GM12878 (cell line): ENCODE data around the gene HIVEP2. TPM values are rescaled to one million over a fixed set of nuclear protein-coding genes. Genes with fewer than 3 reads are reported as not detected.

Source experiments
- ASH2L ChIP-seq: fragments of 300-600, 200-600 bp; sonication (generic); IDR thresholded peaks from 2 replicates; pipeline ENCODE4 v1.6.1; 2017; ENCODE audit warnings: low read depth, mild to moderate bottlenecking, borderline replicate concordance
- ATF7 ChIP-seq: fragments of 450-650 bp; IDR thresholded peaks from 2 replicates; pipeline ENCODE4 v1.6.1; 2016; ENCODE audit warnings: low read depth, mild to moderate bottlenecking
- BMI1 ChIP-seq: fragments of 450-650 bp; IDR thresholded peaks from 2 replicates; pipeline ENCODE4 v1.6.1; 2016; ENCODE audit warnings: mild to moderate bottlenecking, moderate library complexity, borderline replicate concordance
- CHD2 ChIP-seq: IDR thresholded peaks from 2 replicates; pipeline ENCODE4 v1.6.1; 2011; ENCODE audit warnings: low read depth, low read length, improper control_type of control experiment, borderline replicate concordance
- FOXM1 ChIP-seq: IDR thresholded peaks from 2 replicates; pipeline ENCODE4 v1.6.1; 2012; ENCODE audit warnings: low read depth, mild to moderate bottlenecking, inconsistent platforms, low read length, moderate library complexity
- HDAC2 ChIP-seq: fragments of 200-600 bp; sonication (generic); IDR thresholded peaks from 2 replicates; pipeline ENCODE4 v1.6.1; 2017
- HDAC6 ChIP-seq: fragments of 200-600 bp; sonication (generic); IDR thresholded peaks from one replicate; pipeline ENCODE4 v1.8.0; 2017; ENCODE audit warnings: antibody characterized with exemption; ENCODE audit not compliant: unreplicated experiment
- HDGF ChIP-seq: fragments of 450-650 bp; IDR thresholded peaks from 2 replicates; pipeline ENCODE4 v1.6.1; 2016; ENCODE audit warnings: antibody characterized with exemption
- JUNB ChIP-seq: IDR thresholded peaks from 2 replicates; pipeline ENCODE4 v1.6.1; 2016; ENCODE audit warnings: antibody characterized with exemption, mild to moderate bottlenecking
- LARP7 ChIP-seq: fragments of 450-650 bp; IDR thresholded peaks from 2 replicates; pipeline ENCODE4 v1.6.1; 2017; ENCODE audit warnings: mild to moderate bottlenecking
- MTA2 ChIP-seq: fragments of 450-650 bp; IDR thresholded peaks from 2 replicates; pipeline ENCODE4 v1.6.1; 2016; ENCODE audit warnings: low read depth, mild to moderate bottlenecking, moderate library complexity
- MXI1 ChIP-seq: fragments of 150-350 bp; IDR thresholded peaks from 2 replicates; pipeline ENCODE4 v1.6.1; 2011; ENCODE audit warnings: low read depth, mild to moderate bottlenecking, inconsistent platforms, low read length, improper control_type of control experiment
- MYC ChIP-seq: IDR thresholded peaks from 2 replicates; pipeline ENCODE4 v1.6.1; 2011; ENCODE audit warnings: mild to moderate bottlenecking, low read length, moderate library complexity, inconsistent platforms; ENCODE audit not compliant: insufficient read depth, insufficient replicate concordance, insufficient read length, severe bottlenecking
- NBN ChIP-seq: fragments of 450-650 bp; IDR thresholded peaks from 2 replicates; pipeline ENCODE4 v1.6.1; 2016
- NFXL1 ChIP-seq: fragments of 450-650 bp; IDR thresholded peaks from 2 replicates; pipeline ENCODE4 v1.6.1; 2017; ENCODE audit warnings: antibody characterized with exemption, mild to moderate bottlenecking, borderline replicate concordance
- RUNX3 ChIP-seq: IDR thresholded peaks from 2 replicates; pipeline ENCODE4 v1.6.1; 2012; ENCODE audit warnings: low read length, inconsistent platforms
- TCF3 ChIP-seq: IDR thresholded peaks from 2 replicates; pipeline ENCODE4 v1.6.1; 2012; ENCODE audit warnings: low read depth, mild to moderate bottlenecking, low read length, borderline replicate concordance; ENCODE audit not compliant: insufficient read depth
- ZNF217 ChIP-seq: fragments of 450-650 bp; IDR thresholded peaks from 2 replicates; pipeline ENCODE4 v1.6.1; 2017; ENCODE audit warnings: antibody characterized with exemption, mild to moderate bottlenecking
- ZNF24 ChIP-seq: fragments of 450-650 bp; IDR thresholded peaks from 2 replicates; pipeline ENCODE4 v1.6.1; 2017; ENCODE audit warnings: antibody characterized with exemption, mild to moderate bottlenecking
- ZNF592 ChIP-seq: fragments of 450-650 bp; IDR thresholded peaks from 2 replicates; pipeline ENCODE4 v1.6.1; 2017; ENCODE audit warnings: mild to moderate bottlenecking, moderate library complexity
- ZZZ3 ChIP-seq: IDR thresholded peaks from 2 replicates; pipeline ENCODE4 v1.6.1; 2011; ENCODE audit warnings: low read depth; ENCODE audit not compliant: control insufficient read depth, insufficient read length
- polyA plus RNA-seq, 11 experiments: library from polyadenylated mRNA; depleted of rRNA in 4 of 11; unstranded in 6 of 11; stranded (reverse) in 5 of 11; fragments of >200 nt; fragmentation: Nextera tagmentation in 4 of 11; fragmentation: Illumina TruSeq in 1 of 11; extraction: Ambion mirVana in 4 of 11; extraction: Trizol in 1 of 11; gene quantifications; 1 replicate in 1 of 11; 2 replicates in 10 of 11; pipeline versions ENCODE4 v1.2.1 to v1.2.3, GENCODE V29; 2011 to 2016; ENCODE audit warnings: inconsistent platforms in 2 of 11, missing spikeins in 2 of 11, low read depth in 1 of 11
- total RNA-seq, 4 experiments: library from RNA; depleted of rRNA in 3 of 4; stranded (reverse); fragments of >200 nt in 3 of 4; fragmentation: Illumina TruSeq in 1 of 4; extraction: Trizol in 1 of 4; gene quantifications; 2 replicates each; pipeline versions ENCODE4 v1.2.1 to v1.2.3, GENCODE V29; 2013 to 2021
- TF ChIP-seq, protein P1 (sequence below): fragments of 450-650 bp; IDR thresholded peaks from 2 replicates; pipeline ENCODE4 v1.6.1; 2016; ENCODE audit warnings: mild to moderate bottlenecking
- TF ChIP-seq, protein P2 (sequence below): IDR thresholded peaks from 2 replicates; pipeline ENCODE4 v1.6.1; 2012; ENCODE audit warnings: low read depth, low read length, improper control_type of control experiment
- TF ChIP-seq, protein P3 (sequence below): fragments of 150-350 bp; IDR thresholded peaks from 2 replicates; pipeline ENCODE4 v1.6.1; 2014; ENCODE audit warnings: mild to moderate bottlenecking, low read depth, low read length
- TF ChIP-seq, protein P4 (sequence below): IDR thresholded peaks from 2 replicates; pipeline ENCODE4 v1.6.1; 2012; ENCODE audit warnings: low read depth, low read length, improper control_type of control experiment

The HIVEP2 gene
- total and polyA plus RNA-seq, 10 of the 15 experiments (the other 5 are each of a cell fraction or from before 2014, with no cell fraction given), result 1.2 to 15.7 (median 10.2) TPM

DNA sequence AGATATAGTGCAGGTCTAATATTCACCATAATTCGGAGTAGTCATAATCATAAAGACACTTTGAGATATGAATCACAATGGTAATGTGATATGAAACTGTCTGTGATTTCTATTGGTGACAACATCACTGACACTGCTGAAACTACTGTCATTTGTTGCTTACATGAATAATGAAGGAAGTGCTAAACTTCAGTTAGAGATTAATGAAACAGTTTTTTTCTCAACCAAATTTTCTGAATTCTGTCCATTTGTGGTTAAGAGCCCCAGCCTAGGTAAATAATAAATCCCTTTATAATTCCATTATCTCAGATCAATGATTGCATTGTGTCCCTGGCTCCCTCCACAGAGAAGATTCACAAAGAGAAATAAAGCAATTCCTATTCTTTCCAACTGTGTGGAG lies 122.6 kb downstream of the HIVEP2 start (continued):
- TF ChIP-seq ZNF592 (no peak; the same call in none of the 2 replicates), JUNB (peak; percentile 98), MTA2 (peak; percentile 97), TCF3 (no peak), FOXM1 (0 out of 2 replicates have a peak, but pooled peaks have one; percentile 54), LARP7 (no peak), BMI1 (peak; percentile 71; the same call in 1 of the 2 replicates), ZNF217 (0 out of 2 replicates have a peak, but pooled peaks have one; percentile 57), CHD2 (0 out of 2 replicates have a peak, but pooled peaks have one; percentile 28), ASH2L (no peak), MYC (no peak), ZZZ3 (no peak), HDAC6 (no peak), HDGF (no peak), ZNF24 (peak; percentile 86), ATF7 (peak; percentile 95), HDAC2 (no peak), NFXL1 (no peak), MXI1 (peak; percentile 65; the same call in 1 of the 2 replicates), NBN (no peak), RUNX3 (peak; percentile 72)
- TF ChIP-seq, protein P1, sequence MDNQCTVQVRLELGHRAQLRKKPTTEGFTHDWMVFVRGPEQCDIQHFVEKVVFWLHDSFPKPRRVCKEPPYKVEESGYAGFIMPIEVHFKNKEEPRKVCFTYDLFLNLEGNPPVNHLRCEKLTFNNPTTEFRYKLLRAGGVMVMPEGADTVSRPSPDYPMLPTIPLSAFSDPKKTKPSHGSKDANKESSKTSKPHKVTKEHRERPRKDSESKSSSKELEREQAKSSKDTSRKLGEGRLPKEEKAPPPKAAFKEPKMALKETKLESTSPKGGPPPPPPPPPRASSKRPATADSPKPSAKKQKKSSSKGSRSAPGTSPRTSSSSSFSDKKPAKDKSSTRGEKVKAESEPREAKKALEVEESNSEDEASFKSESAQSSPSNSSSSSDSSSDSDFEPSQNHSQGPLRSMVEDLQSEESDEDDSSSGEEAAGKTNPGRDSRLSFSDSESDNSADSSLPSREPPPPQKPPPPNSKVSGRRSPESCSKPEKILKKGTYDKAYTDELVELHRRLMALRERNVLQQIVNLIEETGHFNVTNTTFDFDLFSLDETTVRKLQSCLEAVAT, result no peak
- TF ChIP-seq, protein P2, sequence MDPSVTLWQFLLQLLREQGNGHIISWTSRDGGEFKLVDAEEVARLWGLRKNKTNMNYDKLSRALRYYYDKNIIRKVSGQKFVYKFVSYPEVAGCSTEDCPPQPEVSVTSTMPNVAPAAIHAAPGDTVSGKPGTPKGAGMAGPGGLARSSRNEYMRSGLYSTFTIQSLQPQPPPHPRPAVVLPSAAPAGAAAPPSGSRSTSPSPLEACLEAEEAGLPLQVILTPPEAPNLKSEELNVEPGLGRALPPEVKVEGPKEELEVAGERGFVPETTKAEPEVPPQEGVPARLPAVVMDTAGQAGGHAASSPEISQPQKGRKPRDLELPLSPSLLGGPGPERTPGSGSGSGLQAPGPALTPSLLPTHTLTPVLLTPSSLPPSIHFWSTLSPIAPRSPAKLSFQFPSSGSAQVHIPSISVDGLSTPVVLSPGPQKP, result no peak
- TF ChIP-seq, protein P3, sequence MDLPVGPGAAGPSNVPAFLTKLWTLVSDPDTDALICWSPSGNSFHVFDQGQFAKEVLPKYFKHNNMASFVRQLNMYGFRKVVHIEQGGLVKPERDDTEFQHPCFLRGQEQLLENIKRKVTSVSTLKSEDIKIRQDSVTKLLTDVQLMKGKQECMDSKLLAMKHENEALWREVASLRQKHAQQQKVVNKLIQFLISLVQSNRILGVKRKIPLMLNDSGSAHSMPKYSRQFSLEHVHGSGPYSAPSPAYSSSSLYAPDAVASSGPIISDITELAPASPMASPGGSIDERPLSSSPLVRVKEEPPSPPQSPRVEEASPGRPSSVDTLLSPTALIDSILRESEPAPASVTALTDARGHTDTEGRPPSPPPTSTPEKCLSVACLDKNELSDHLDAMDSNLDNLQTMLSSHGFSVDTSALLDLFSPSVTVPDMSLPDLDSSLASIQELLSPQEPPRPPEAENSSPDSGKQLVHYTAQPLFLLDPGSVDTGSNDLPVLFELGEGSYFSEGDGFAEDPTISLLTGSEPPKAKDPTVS, result no peak
- TF ChIP-seq, protein P4, sequence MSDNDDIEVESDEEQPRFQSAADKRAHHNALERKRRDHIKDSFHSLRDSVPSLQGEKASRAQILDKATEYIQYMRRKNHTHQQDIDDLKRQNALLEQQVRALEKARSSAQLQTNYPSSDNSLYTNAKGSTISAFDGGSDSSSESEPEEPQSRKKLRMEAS, result no peak; the same call in 1 of the 2 replicates
